ENCODE results near the gene MOB3B. TPM values are rescaled to one million over a fixed set of nuclear protein-coding genes. Genes with fewer than 3 reads are reported as not detected.

Gene MOB3B
- total and polyA plus RNA-seq, 2 of the 13 experiments (the other 11 are each of a cell fraction or from before 2014, with no cell fraction given), result 0.03 to 0.09 TPM

- no peak for TF ChIP-seq ZNF414 (CRISPR knock-in tag; IDR thresholded peaks at IDR 0.05)
Observed at GRCh38 chr9:27468462-27469110, 61.0 kb downstream of the MOB3B start (continued).

GRCh38 chr9:27468000-27468399 lies 61.6 kb downstream of the MOB3B start:
- Histone ChIP-seq H3K4me3 (replicated peaks in 1 of 3; ENCODE audit: insufficient read depth in 1 of 3, low read depth in 2 of 3, low read length in 3 of 3) (no peak overlapping the region), H3K27ac (ENCODE audit: extremely low read length, insufficient read depth, low read length) (no peak overlapping the region), H3K9me3 (ENCODE audit: low read length) (no peaks in the 10 kb centered on the region), H3K4me2 (ENCODE audit: low read depth, low read length) (no peak overlapping the region), H3K36me3 (replicated peaks in 1 of 2; ENCODE audit: control insufficient read depth in 1 of 2, insufficient read depth in 2 of 2, low read length in 2 of 2) (no peaks in the 10 kb centered on the region), H3K79me2 (ENCODE audit: insufficient read depth, low read length) (no peaks in the 10 kb centered on the region), H3K4me1 (ENCODE audit: insufficient read depth, low read length) (no peaks in the 10 kb centered on the region), H3K9ac (ENCODE audit: insufficient read depth, low read depth, low read length) (no peak overlapping the region), H3K27me3 (ENCODE audit: control insufficient read depth in 1 of 2, insufficient read depth in 2 of 2, low read length in 2 of 2) (0 out of 5 replicates have a peak, but pooled peaks cover 0 to 6% of the 10 kb centered on the region in 2 experiments), H4K20me1 (ENCODE audit: insufficient read depth, low read length) (no peaks in the 10 kb centered on the region), H2AFZ (ENCODE audit: low read length) (no peak overlapping the region)
- WGBS (ENCODE audit: low lambda C conversion rate), result 7% methylated on average over 1 of the region's 1 CpG
- no peak for FAIRE-seq
- no peak for DNase-seq (ENCODE audit: low spot score)
- POLR2A ChIA-PET, result no interaction called here
- CTCF ChIA-PET (ENCODE audit: low intra/inter-chr PET ratio, low total read pairs), result no interaction called here
- in situ Hi-C loops (cut with HindIII; ENCODE audit: extremely low pct_ligation_motif_present, low pct_unique_long_range_greater_than_20kb) (no loop called here), intact Hi-C loops (cut with micrococcal nuclease; ENCODE audit: unreplicated experiment) (no loop called here)
- no peak for ATAC-seq
- no TSS peak for BruUV-seq (replicated peaks)
- TF ChIP-seq NFYB (CRISPR knock-in tag; IDR thresholded peaks at IDR 0.05), result no peak

GRCh38 chr9:27467486-27467885 lies 62.1 kb downstream of the MOB3B start:
- POLR2A ChIA-PET, result no interaction called here
- 34% methylated on average over 4 of the region's 4 CpGs for WGBS (ENCODE audit: low lambda C conversion rate)
- in situ Hi-C loops (cut with HindIII; ENCODE audit: extremely low pct_ligation_motif_present, low pct_unique_long_range_greater_than_20kb), result no loop called here
- ATAC-seq (no peak), FAIRE-seq (no peak), DNase-seq (ENCODE audit: low spot score) (no peak)
- no TSS peak for BruUV-seq (replicated peaks)
- Histone ChIP-seq H3K4me1 (ENCODE audit: insufficient read depth, low read length) (no peaks in the 10 kb centered on the region), H3K4me3 (replicated peaks in 1 of 3; ENCODE audit: insufficient read depth in 1 of 3, low read depth in 2 of 3, low read length in 3 of 3) (no peak overlapping the region), H2AFZ (ENCODE audit: low read length) (no peak overlapping the region), H3K36me3 (replicated peaks in 1 of 2; ENCODE audit: control insufficient read depth in 1 of 2, insufficient read depth in 2 of 2, low read length in 2 of 2) (no peaks in the 10 kb centered on the region), H3K4me2 (ENCODE audit: low read depth, low read length) (no peak overlapping the region), H3K9ac (ENCODE audit: insufficient read depth, low read depth, low read length) (no peak overlapping the region), H3K27me3 (ENCODE audit: control insufficient read depth in 1 of 2, insufficient read depth in 2 of 2, low read length in 2 of 2) (0 out of 5 replicates have a peak, but pooled peaks cover 0 to 6% of the 10 kb centered on the region in 2 experiments), H4K20me1 (ENCODE audit: insufficient read depth, low read length) (no peaks in the 10 kb centered on the region), H3K9me3 (ENCODE audit: low read length) (no peaks in the 10 kb centered on the region), H3K27ac (ENCODE audit: extremely low read length, insufficient read depth, low read length) (no peak overlapping the region), H3K79me2 (ENCODE audit: insufficient read depth, low read length) (no peaks in the 10 kb centered on the region)
- intact Hi-C loops (cut with micrococcal nuclease; ENCODE audit: unreplicated experiment), result no loop called here
- CTCF ChIA-PET (ENCODE audit: low intra/inter-chr PET ratio, low total read pairs), result no interaction called here
- TF ChIP-seq HMG20A (CRISPR knock-in tag; IDR thresholded peaks at IDR 0.05; ENCODE audit: borderline replicate concordance), result no peak
- no peak for TF ChIP-seq GMEB2 (CRISPR knock-in tag; IDR thresholded peaks at IDR 0.05; ENCODE audit: low read depth)
- no peak for TF ChIP-seq KIAA2018 (CRISPR knock-in tag; IDR thresholded peaks at IDR 0.05; ENCODE audit: borderline replicate concordance)

Measured in HepG2 (cell line).